DMS 273 (cell line): Measurements from ENCODE around the gene CCL3.
"Not testable (repeated sequence)": the region's sequence is repeated elsewhere in the genome, so short reads cannot be mapped to it uniquely, and the experiment has no call there.

Experiments
- DNase-seq: peaks from one replicate; lab custom pipeline; 2025; ENCODE audit not compliant: unreplicated experiment; lab: John Stamatoyannopoulos, UW

Gene CCL3

GRCh38 chr17:36117505-36118382, 27.8 kb upstream of the CCL3 start:
- DNase-seq: no peak

- not testable (repeated sequence) for DNase-seq
Measured at GRCh38 chr17:36115649-36115977, 25.7 kb upstream of the CCL3 start.

GRCh38 chr17:36114971-36115648, 25.2 kb upstream of the CCL3 start:
- not testable (repeated sequence) for DNase-seq

GRCh38 chr17:36113131-36113530, 23.2 kb upstream of the CCL3 start:
- DNase-seq: not testable (repeated sequence)

GRCh38 chr17:36112572-36112971, 22.6 kb upstream of the CCL3 start:
- no peak for DNase-seq

- no peak for DNase-seq
Measured at GRCh38 chr17:36111068-36111490, 21.1 kb upstream of the CCL3 start.

GRCh38 chr17:36108265-36108664, 18.3 kb upstream of the CCL3 start:
- DNase-seq: not testable (repeated sequence)

- no peak for DNase-seq
Measured at GRCh38 chr17:36107660-36108059, 17.7 kb upstream of the CCL3 start.

- DNase-seq: no peak
Measured at GRCh38 chr17:36106493-36106835, 16.5 kb upstream of the CCL3 start.

- no peak for DNase-seq
Measured at GRCh38 chr17:36105781-36106492, 16.0 kb upstream of the CCL3 start.

GRCh38 chr17:36104701-36105181, 14.8 kb upstream of the CCL3 start:
- DNase-seq: no peak

- DNase-seq: not testable (repeated sequence)
Measured at GRCh38 chr17:36104246-36104645, 14.3 kb upstream of the CCL3 start.

- DNase-seq: not testable (repeated sequence)
Measured at GRCh38 chr17:36103401-36103975, 13.5 kb upstream of the CCL3 start, which contains the start of gene CCL4. Gene CCL4, plus strand, starts transcription at chr17:36103827. Its CDS starts 79 bp downstream, at chr17:36103906.

GRCh38 chr17:36099004-36099403, 9.1 kb upstream of the CCL3 start:
- DNase-seq: not testable (repeated sequence)

GRCh38 chr17:36095992-36096391, 6.0 kb upstream of the CCL3 start:
- DNase-seq: no peak

- no peak for DNase-seq
Measured at GRCh38 chr17:36094746-36095145, 4.8 kb upstream of the CCL3 start.

- no peak for DNase-seq
Measured at GRCh38 chr17:36094232-36094631, 4.3 kb upstream of the CCL3 start.

- not testable (repeated sequence) for DNase-seq
Measured at GRCh38 chr17:36092715-36093114, 2.8 kb upstream of the CCL3 start.

GRCh38 chr17:36092230-36092629, 2.3 kb upstream of the CCL3 start:
- DNase-seq: no peak

- no peak for DNase-seq
Measured at GRCh38 chr17:36089339-36089865, 541 bp downstream of the CCL3 start.
